SK-N-MC (cell line): Measurements from ENCODE around the gene AHCYL1.

Experiments used
- DNase-seq: peaks from one replicate; pipeline ENCODE4 v3.0.0-alpha.2; 2011; ENCODE audit warnings: low read depth, low spot score
- H3K27ac ChIP-seq: fragments of 200-600 bp; sonication (generic); 2 replicates; pipeline ENCODE4 v1.5.1; 2016; ENCODE audit warnings: mixed run types
- H3K36me3 ChIP-seq: fragments of 200-600 bp; sonication (generic); 2 replicates; pipeline ENCODE4 v1.6.1; 2017; ENCODE audit warnings: antibody characterized with exemption, low read length, mixed read lengths; ENCODE audit not compliant: insufficient read depth
- H3K4me3 ChIP-seq: fragments of 200-600 bp; sonication (generic); 2 replicates; pipeline ENCODE4 v1.5.1; 2016
- H3K9ac ChIP-seq: fragments of 200-600 bp; sonication (generic); 2 replicates; pipeline ENCODE4 v1.8.0; 2017; ENCODE audit warnings: mixed run types, mixed read lengths; ENCODE audit not compliant: insufficient read length
- H3K9me3 ChIP-seq: fragments of 200-600 bp; sonication (generic); 2 replicates; pipeline ENCODE4 v1.6.1; 2017; ENCODE audit warnings: low read depth, mild to moderate bottlenecking, antibody characterized with exemption, low read length, moderate library complexity, mixed read lengths
- EZH2 ChIP-seq: fragments of 200-600 bp; sonication (generic); IDR thresholded peaks from one replicate; pipeline ENCODE4 v1.6.1; 2017; ENCODE audit warnings: antibody characterized with exemption
- FOXP2 ChIP-seq: optimal IDR thresholded peaks from 2 replicates; pipeline ENCODE3; 2011; ENCODE audit warnings: mild to moderate bottlenecking, moderate library complexity; ENCODE audit not compliant: insufficient read depth; ENCODE audit errors: extremely low read length, control extremely low read depth
- POLR2AphosphoS5 ChIP-seq: IDR thresholded peaks from 2 replicates; pipeline ENCODE4 v1.6.1; 2012; ENCODE audit warnings: mild to moderate bottlenecking, low read depth, low read length, borderline replicate concordance

Gene AHCYL1

GRCh38 chr1:109969907-109970306 lies 14.7 kb upstream of the AHCYL1 start:
- no peak for DNase-seq
- Histone ChIP-seq H3K4me3 (no peak overlapping the region), H3K36me3 (no peaks in the 10 kb centered on the region), H3K27ac (no peak overlapping the region), H3K9ac (no peak overlapping the region), H3K9me3 (no peaks in the 10 kb centered on the region)
- TF ChIP-seq EZH2 (no peak), POLR2AphosphoS5 (no peak), FOXP2 (no peak)

GRCh38 chr1:109971559-109971958 lies 13.0 kb upstream of the AHCYL1 start:
- TF ChIP-seq EZH2, result no peak
- TF ChIP-seq POLR2AphosphoS5, result no peak
- no peak for TF ChIP-seq FOXP2
- no peak for DNase-seq
- H3K9me3 ChIP-seq, result no peaks in the 10 kb centered on the region
- no peak overlapping the region for H3K27ac ChIP-seq
- no peaks in the 10 kb centered on the region for H3K36me3 ChIP-seq
- H3K9ac ChIP-seq, result no peak overlapping the region
- no peak overlapping the region for H3K4me3 ChIP-seq

GRCh38 chr1:109974191-109974590 lies 10.4 kb upstream of the AHCYL1 start:
- Histone ChIP-seq H3K4me3 (no peak overlapping the region), H3K9me3 (no peaks in the 10 kb centered on the region), H3K9ac (no peak overlapping the region), H3K27ac (no peak overlapping the region), H3K36me3 (no peaks in the 10 kb centered on the region)
- TF ChIP-seq EZH2 (no peak), POLR2AphosphoS5 (no peak), FOXP2 (no peak)
- DNase-seq, result no peak

- H3K27ac ChIP-seq, result no peak overlapping the region
- TF ChIP-seq EZH2, result no peak
- TF ChIP-seq FOXP2, result no peak
- TF ChIP-seq POLR2AphosphoS5, result no peak
- no peaks in the 10 kb centered on the region for H3K36me3 ChIP-seq
- no peak overlapping the region for H3K4me3 ChIP-seq
- no peaks in the 10 kb centered on the region for H3K9me3 ChIP-seq
- DNase-seq, result no peak
- H3K9ac ChIP-seq, result no peak overlapping the region
Measured at GRCh38 chr1:109975718-109976117, 8.8 kb upstream of the AHCYL1 start.

- H3K4me3 ChIP-seq, result no peak overlapping the region
- H3K9me3 ChIP-seq, result no peaks in the 10 kb centered on the region
- H3K9ac ChIP-seq, result no peak overlapping the region
- no peak for DNase-seq
- no peaks in the 10 kb centered on the region for H3K36me3 ChIP-seq
- no peak overlapping the region for H3K27ac ChIP-seq
- TF ChIP-seq EZH2 (no peak), POLR2AphosphoS5 (no peak), FOXP2 (no peak)
Measured at GRCh38 chr1:109976762-109977161, 7.8 kb upstream of the AHCYL1 start.

- Histone ChIP-seq H3K9ac (no peak overlapping the region), H3K4me3 (no peak overlapping the region), H3K9me3 (no peaks in the 10 kb centered on the region), H3K36me3 (no peaks in the 10 kb centered on the region), H3K27ac (no peak overlapping the region)
- TF ChIP-seq FOXP2 (no peak), POLR2AphosphoS5 (no peak), EZH2 (no peak)
- no peak for DNase-seq
Measured at GRCh38 chr1:109977225-109977624, 7.3 kb upstream of the AHCYL1 start.

GRCh38 chr1:109977657-109978378 lies 6.7 kb upstream of the AHCYL1 start:
- Histone ChIP-seq H3K4me3 (no peak overlapping the region), H3K9me3 (no peaks in the 10 kb centered on the region), H3K27ac (no peak overlapping the region), H3K36me3 (no peaks in the 10 kb centered on the region), H3K9ac (no peak overlapping the region)
- TF ChIP-seq POLR2AphosphoS5, result no peak
- no peak for TF ChIP-seq EZH2
- no peak for TF ChIP-seq FOXP2
- DNase-seq, result no peak

- TF ChIP-seq EZH2, result no peak
- no peak for TF ChIP-seq FOXP2
- no peak for TF ChIP-seq POLR2AphosphoS5
- no peak for DNase-seq
- Histone ChIP-seq H3K9ac (no peak overlapping the region), H3K36me3 (no peaks in the 10 kb centered on the region), H3K27ac (no peak overlapping the region), H3K9me3 (no peaks in the 10 kb centered on the region), H3K4me3 (no peak overlapping the region)
Measured at GRCh38 chr1:109978761-109979488, 5.6 kb upstream of the AHCYL1 start.

GRCh38 chr1:109979489-109980091 lies 5.0 kb upstream of the AHCYL1 start:
- DNase-seq, result no peak
- no peak overlapping the region for H3K27ac ChIP-seq
- H3K4me3 ChIP-seq, result no peak overlapping the region
- H3K9me3 ChIP-seq, result no peaks in the 10 kb centered on the region
- no peaks in the 10 kb centered on the region for H3K36me3 ChIP-seq
- TF ChIP-seq EZH2 (no peak), POLR2AphosphoS5 (no peak), FOXP2 (no peak)
- H3K9ac ChIP-seq, result no peak overlapping the region
